ENCODE results near the gene COL6A2.
"Not testable (repeated sequence)": the region's sequence is repeated elsewhere in the genome, so short reads cannot be mapped to it uniquely, and the experiment has no call there.

The COL6A2 gene

GRCh38 chr21:46077674-46078101, 20.2 kb upstream of the COL6A2 start:
- FAIRE-seq, result no peak
- no peak for DNase-seq (ENCODE audit: extremely low spot score, insufficient read length, low read depth)

GRCh38 chr21:46078322-46078977, 19.5 kb upstream of the COL6A2 start:
- no peak for FAIRE-seq
- no peak for DNase-seq (ENCODE audit: extremely low spot score, insufficient read length, low read depth)

GRCh38 chr21:46078978-46079351, 18.9 kb upstream of the COL6A2 start:
- no peak for DNase-seq (ENCODE audit: extremely low spot score, insufficient read length, low read depth)
- no peak for FAIRE-seq

GRCh38 chr21:46079352-46080170, 18.4 kb upstream of the COL6A2 start:
- DNase-seq (ENCODE audit: extremely low spot score, insufficient read length, low read depth) (no peak), FAIRE-seq (no peak)

DNA sequence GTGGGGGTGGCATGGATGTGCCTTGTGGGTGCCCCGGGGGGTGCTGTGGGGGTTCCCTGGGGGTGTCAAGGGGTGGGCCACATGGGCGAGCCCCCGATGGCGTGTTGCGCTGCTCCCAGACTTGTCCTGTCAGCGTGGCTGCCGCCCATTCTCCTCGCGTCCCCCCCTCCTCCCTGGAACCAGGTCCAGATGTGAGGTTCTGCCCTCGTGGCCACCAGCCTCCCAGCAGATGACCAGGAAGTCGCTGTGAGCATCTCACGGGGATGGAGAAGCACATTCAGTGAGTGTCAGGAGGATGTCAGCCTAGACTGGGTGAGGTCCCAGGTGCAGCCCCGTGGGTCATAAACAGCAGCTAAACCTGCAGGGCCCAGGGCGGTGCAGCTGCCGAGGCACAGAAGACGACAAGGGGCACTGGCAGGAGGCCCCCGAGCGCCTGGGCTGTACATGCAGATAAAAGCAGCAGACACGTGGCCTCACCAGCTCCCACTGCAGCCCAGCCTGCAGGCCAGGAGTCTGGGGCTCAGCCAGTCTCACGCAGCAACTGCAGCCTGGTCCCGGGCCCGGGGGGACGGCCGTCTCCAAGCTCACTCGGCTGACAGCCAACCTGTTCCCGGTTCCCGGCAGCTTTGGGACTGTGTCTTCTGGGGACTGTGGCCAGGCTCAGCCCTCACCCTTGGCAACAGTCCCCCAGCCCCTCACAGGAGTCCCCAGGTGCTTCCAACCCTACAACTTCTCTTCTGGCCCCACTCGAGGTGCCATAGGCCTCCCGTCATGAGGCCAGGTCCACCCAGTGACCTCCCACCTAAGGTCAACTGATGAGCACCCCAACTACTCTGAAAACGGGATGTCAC, 17.5 kb upstream of the COL6A2 start:
- DNase-seq (ENCODE audit: extremely low spot score, insufficient read length, low read depth), result no peak
- no peak for FAIRE-seq

DNA sequence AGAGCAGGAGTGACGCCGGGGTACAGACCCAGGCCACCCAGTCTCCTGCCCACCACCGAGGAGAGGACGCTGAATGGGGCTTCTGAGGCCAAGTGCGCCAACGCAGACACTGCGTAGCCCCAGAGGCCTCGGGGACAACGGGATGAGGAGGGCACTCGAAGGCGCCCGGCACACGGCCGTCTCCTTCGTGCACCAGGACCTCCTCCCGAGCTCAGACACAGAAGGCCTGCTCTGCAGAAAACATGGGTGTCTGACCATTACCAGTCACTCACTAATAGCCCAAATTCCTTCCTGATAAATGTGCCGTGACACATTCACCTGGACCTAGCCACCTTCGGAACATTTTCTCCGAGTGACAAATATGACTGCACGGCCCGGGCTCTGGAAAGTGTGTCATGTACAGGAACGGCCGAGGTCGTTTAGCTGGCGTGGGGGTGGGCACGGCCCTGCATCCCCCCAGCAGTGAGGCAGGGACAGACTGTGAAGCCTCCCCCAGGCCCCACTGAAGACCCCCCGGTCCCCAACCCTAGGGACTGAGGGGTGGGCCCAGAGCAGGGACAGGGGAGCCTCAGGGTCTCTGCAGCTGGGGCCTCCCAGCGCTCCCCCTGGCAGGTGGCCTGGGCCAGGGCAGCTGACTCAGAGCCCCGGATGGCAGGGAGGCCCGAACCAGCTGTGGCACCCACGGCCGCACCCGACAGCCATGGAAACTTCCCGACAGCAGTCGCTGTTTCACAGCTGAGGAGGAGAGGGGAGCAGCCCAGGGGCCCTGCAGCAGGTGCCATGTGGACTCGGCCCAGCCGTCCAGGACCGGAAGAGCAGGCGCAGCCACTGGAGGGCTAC, 16.7 kb upstream of the COL6A2 start:
- FAIRE-seq, result no peak
- DNase-seq (ENCODE audit: extremely low spot score, insufficient read length, low read depth), result no peak

DNA sequence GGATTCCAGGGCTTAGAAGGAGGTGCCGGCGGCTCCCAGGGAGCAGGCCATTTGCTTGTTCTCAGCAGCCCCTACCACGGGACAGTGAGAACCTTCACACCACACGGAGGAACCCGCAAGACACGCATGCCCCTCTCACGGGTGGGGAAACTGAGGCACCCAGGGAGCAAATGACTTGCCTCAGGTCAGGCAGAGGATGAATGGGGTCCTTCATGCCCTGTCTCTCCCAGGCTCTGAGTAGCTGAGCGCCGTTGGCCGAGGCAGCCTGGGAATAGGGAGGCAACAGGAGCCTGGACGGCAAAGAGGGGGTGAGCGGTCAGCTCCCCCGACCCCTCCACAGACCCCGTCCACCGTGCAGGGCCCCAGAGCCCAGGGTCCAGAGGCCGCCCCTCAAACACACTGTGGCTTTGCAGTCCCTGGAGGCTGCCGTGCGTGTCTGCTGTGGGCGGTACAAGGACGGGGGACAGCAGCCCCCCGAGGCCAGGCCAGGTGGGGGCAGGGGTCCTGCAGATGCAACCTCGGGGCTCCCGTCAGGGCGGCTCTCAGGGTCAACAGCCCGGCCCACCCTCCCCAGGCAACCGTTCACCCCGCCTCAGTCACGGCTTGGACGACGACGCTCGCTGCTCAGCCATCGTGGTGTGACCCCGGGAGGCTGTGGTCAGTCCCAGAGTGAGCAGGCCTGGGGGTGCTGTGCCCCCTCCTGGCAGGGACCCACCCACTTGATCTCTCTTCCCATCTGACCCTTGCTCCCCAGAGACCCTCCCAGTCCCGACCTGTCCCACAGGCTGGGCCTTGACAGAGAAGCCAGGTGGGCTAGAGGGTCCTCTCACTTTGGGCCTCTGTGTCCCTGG, 15.8 kb upstream of the COL6A2 start:
- no peak for DNase-seq (ENCODE audit: extremely low spot score, insufficient read length, low read depth)
- FAIRE-seq, result no peak

GRCh38 chr21:46082713-46082962, 15.3 kb upstream of the COL6A2 start:
- no peak for DNase-seq (ENCODE audit: extremely low spot score, insufficient read length, low read depth)
- no peak for FAIRE-seq

- DNase-seq (ENCODE audit: extremely low spot score, insufficient read length, low read depth) (no peak), FAIRE-seq (no peak)
These were observed 14.7 kb upstream of the COL6A2 start for GRCh38 chr21:46082963-46083790.

- DNase-seq (ENCODE audit: extremely low spot score, insufficient read length, low read depth) (no peak), FAIRE-seq (no peak)
These were observed 13.9 kb upstream of the COL6A2 start for GRCh38 chr21:46083791-46084561.

- DNase-seq (ENCODE audit: extremely low spot score, insufficient read length, low read depth) (no peak), FAIRE-seq (no peak)
These were observed 13.2 kb upstream of the COL6A2 start for GRCh38 chr21:46084709-46085108.

DNA sequence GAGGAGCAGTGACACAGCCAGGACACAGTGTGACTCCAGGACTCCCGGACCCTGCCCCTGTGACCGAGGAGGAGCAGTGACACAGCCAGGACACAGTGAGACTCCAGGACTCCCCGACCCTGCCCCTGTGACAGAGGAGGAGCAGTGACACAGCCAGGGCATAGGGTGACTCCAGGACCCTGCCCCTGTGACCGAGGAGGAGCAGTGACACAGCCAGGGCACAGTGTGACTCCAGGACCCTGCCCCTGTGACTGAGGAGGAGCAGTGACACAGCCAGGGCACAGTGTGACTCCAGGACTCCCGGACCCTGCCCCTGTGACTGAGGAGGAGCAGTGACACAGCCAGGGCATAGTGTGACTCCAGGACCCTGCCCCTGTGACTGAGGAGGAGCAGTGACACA, 12.7 kb upstream of the COL6A2 start:
- DNase-seq (ENCODE audit: extremely low spot score, insufficient read length, low read depth); FAIRE-seq: not testable (repeated sequence)

- FAIRE-seq (no peak), DNase-seq (ENCODE audit: extremely low spot score, insufficient read length, low read depth) (no peak)
These were observed 10.3 kb upstream of the COL6A2 start for GRCh38 chr21:46087641-46088040.

- FAIRE-seq (no peak), DNase-seq (ENCODE audit: extremely low spot score, insufficient read length, low read depth) (no peak)
These were observed 9.7 kb upstream of the COL6A2 start for GRCh38 chr21:46088189-46088588.

DNA sequence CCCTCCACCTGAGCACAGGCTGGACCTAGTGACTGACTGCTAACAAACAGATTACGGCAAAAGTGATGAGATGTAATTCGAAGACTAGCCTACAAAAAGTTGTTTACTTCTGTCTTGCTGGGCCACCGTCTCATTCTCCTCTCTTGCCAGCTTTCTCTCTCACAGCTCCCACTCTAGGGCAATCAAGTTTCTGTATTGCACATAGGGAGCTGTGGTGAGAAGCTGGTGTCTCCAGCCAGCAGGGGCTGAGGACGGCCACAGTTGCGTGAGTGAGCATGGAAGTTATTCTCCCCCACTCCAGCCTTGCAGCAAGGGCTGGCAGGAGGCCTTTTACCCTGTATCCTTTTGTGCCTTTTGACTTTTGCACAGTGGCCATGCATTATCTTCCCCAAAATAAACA, 8.6 kb upstream of the COL6A2 start:
- DNase-seq (ENCODE audit: extremely low spot score, insufficient read length, low read depth), result no peak
- FAIRE-seq, result no peak

DNA sequence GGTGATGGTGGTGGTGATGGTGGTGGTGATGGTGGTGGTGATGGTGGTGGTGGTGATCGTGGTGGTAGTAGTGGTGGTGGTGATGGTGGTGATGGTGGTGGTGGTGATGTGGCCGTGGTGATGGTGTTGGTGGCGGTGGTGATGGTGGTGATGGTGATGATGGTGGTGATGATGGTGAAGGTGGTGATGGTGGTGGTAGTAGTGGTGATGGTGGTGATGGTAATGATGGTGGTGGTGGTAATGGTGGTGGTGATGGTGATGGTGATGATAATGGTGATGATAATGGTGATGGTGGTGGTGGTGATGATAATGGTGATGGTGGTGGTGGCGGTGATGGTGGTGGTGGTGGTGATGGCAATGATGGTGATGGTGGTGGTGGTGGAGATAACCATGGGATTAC, 6.8 kb upstream of the COL6A2 start:
- DNase-seq (ENCODE audit: extremely low spot score, insufficient read length, low read depth) (no peak), FAIRE-seq (no peak)

DNA sequence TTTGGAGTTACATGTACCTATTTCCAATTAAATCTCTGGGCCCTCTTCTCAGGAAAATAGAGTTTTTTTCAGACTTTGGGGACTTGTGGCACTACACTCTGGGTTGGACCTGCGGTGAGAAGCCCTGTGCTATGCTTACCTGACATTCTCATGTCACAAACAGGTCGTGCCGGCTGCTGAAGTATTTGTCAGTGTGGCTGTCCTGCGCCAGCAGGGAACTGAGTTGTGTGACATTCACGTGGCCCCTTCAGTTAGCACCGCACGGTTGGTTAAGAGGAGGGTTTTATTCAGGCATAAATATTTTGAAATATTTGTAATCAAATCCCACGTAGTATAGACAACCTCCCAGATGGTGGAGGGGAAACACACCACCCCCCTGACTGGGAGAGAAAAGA, 6.3 kb upstream of the COL6A2 start:
- DNase-seq (ENCODE audit: extremely low spot score, insufficient read length, low read depth) (no peak), FAIRE-seq (no peak)

Data from GM18507 (cell line).